ENCODE results near the gene SDK1. TPM values are rescaled to one million over a fixed set of nuclear protein-coding genes. Genes with fewer than 3 reads are reported as not detected.
A peak's percentile ranks its signal among the peaks of the same experiment; 100 is the strongest.

The SDK1 gene
- total RNA-seq, 1 donor from 2014 or later, result 0.26 TPM

DNA sequence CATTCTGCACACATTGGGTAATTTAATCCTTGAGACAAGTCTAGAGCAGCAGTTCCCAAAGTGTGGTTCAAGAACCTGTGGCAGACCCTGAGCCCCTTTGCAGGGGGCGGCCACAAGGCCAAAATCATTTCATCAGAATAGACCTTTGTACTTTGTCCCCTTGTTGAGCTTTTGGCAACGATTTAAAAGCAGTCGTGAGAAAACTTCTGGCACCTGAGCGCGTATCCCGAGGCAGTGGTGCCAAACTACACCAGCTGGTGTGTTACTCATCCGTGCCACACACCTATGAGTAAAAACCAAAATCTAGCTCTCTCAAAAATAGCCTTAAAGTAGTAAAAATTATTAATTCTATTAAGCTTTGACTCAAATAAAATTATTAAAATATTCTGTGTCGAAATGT lies 306.8 kb downstream of the SDK1 start:
- no peaks in the 10 kb centered on the region for H3K36me3 ChIP-seq (ENCODE audit: control insufficient read depth, insufficient read depth, low read length)
- H3K27me3 ChIP-seq (ENCODE audit: control insufficient read depth, insufficient read depth, low read length), result no peaks in the 10 kb centered on the region
- TF ChIP-seq, protein P1, sequence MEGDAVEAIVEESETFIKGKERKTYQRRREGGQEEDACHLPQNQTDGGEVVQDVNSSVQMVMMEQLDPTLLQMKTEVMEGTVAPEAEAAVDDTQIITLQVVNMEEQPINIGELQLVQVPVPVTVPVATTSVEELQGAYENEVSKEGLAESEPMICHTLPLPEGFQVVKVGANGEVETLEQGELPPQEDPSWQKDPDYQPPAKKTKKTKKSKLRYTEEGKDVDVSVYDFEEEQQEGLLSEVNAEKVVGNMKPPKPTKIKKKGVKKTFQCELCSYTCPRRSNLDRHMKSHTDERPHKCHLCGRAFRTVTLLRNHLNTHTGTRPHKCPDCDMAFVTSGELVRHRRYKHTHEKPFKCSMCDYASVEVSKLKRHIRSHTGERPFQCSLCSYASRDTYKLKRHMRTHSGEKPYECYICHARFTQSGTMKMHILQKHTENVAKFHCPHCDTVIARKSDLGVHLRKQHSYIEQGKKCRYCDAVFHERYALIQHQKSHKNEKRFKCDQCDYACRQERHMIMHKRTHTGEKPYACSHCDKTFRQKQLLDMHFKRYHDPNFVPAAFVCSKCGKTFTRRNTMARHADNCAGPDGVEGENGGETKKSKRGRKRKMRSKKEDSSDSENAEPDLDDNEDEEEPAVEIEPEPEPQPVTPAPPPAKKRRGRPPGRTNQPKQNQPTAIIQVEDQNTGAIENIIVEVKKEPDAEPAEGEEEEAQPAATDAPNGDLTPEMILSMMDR (IDR thresholded peaks at IDR 0.05; ENCODE audit: insufficient read depth, low read length, severe bottlenecking), result no peak
- no peak overlapping the region for H3K4me3 ChIP-seq (ENCODE audit: low read depth, low read length)
- FAIRE-seq (no peak), DNase-seq (ENCODE audit: low read depth) (peak; percentile 13)

DNA sequence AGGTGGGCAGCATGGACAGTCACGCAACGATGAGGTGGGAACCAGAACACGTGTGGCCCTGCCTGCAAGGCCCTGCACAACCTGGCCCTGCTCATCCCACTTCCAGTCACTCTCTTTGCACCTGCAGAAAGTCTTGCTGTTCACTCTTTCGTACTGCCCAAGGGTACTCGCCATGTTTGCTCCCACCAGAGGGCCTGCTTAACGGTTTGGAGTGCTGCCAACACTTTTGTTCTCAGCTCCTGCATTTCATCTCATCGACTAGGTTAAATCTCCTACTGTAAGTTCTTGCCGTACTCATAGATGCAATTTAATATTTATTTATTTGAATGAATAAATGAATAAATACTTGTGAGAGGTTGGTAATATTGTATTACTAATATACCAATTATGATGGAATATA lies 315.3 kb downstream of the SDK1 start:
- Histone ChIP-seq H3K36me3 (ENCODE audit: control insufficient read depth, insufficient read depth, low read length) (no peaks in the 10 kb centered on the region), H3K27me3 (ENCODE audit: control insufficient read depth, insufficient read depth, low read length) (no peaks in the 10 kb centered on the region), H3K4me3 (ENCODE audit: low read depth, low read length) (no peak overlapping the region)
- TF ChIP-seq, protein P1 (IDR thresholded peaks at IDR 0.05; ENCODE audit: insufficient read depth, low read length, severe bottlenecking), result no peak
- DNase-seq (ENCODE audit: low read depth) (no peak), FAIRE-seq (no peak)

DNA sequence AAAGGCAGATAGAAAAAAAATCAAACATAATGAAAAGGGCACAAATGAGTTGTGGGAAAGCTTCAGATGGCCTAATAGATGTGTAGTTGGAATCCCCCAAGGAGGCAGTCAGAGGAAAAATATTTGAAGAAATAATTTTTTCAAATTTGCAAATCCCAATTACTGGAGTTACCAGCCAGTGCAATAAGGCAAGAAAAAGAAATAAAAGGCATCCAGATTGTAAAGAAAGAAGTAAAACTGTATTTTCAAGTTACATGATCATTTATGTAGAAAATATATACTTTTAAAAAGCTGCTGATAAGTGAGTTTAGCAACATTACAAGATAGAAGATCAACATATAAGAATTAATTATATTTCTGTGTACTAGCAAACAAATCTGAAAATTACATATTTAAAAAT lies 329.0 kb downstream of the SDK1 start:
- TF ChIP-seq, protein P1 (IDR thresholded peaks at IDR 0.05; ENCODE audit: insufficient read depth, low read length, severe bottlenecking), result no peak
- Histone ChIP-seq H3K36me3 (ENCODE audit: control insufficient read depth, insufficient read depth, low read length) (no peaks in the 10 kb centered on the region), H3K27me3 (ENCODE audit: control insufficient read depth, insufficient read depth, low read length) (no peaks in the 10 kb centered on the region), H3K4me3 (ENCODE audit: low read depth, low read length) (no peak overlapping the region)
- FAIRE-seq, result no peak
- DNase-seq (ENCODE audit: low read depth), result no peak

DNA sequence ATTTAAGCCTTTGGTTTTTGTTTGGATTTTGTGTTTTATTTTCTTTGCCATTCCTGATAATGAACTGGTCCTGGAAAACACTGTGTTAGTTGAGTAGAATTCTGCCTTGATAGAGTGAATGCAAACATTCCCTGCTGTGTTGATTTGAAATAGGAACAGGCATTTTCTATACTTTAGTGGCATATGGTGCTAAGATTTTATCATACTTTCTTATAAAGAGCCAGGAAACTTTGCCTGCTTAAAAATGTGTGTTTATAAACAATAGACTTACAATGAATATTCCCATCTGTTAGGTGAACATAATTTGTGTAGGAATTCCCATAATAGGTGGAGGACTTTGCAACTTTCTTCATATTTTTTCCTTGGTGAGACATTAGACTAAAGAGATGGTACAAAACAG lies 333.3 kb downstream of the SDK1 start:
- TF ChIP-seq, protein P1 (IDR thresholded peaks at IDR 0.05; ENCODE audit: insufficient read depth, low read length, severe bottlenecking), result no peak
- no peak overlapping the region for H3K4me3 ChIP-seq (ENCODE audit: low read depth, low read length)
- FAIRE-seq (no peak), DNase-seq (ENCODE audit: low read depth) (no peak)
- no peaks in the 10 kb centered on the region for H3K27me3 ChIP-seq (ENCODE audit: control insufficient read depth, insufficient read depth, low read length)
- no peaks in the 10 kb centered on the region for H3K36me3 ChIP-seq (ENCODE audit: control insufficient read depth, insufficient read depth, low read length)

DNA sequence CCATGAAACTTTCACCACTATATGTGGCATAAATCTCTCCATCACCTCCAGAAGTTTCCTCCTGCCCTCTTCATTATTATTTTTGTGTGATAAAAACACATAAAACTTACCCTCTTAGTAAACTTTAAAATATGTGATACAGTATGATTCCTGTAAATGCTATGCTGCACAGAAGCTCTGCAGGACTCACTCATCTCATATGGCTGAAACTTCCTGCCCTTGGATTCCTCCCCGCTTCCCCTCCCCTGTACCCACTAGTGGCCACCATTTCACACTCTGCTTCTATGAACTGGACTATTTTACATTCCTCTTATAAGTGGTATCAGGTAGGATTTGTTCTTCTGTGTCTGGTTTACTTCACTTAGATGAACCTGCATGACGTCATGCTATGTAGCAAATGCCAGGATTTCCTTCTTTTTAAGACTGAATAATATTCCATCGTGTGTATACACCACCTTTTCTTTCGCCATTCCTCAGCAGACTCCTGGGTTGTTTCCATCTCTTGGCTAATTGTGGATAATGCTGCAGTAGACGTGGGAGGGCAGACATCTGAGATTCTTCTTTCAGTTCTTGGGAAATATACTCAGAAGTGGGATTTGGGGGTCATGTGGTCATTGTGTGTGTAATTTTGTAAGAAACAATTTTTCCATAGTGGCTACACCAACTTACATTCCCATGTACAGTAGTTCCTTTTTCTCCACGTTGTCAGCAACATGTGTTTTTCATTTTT lies 335.2 kb downstream of the SDK1 start:
- TF ChIP-seq, protein P1 (IDR thresholded peaks at IDR 0.05; ENCODE audit: insufficient read depth, low read length, severe bottlenecking), result no peak
- FAIRE-seq, result no peak
- H3K27me3 ChIP-seq (ENCODE audit: control insufficient read depth, insufficient read depth, low read length), result no peaks in the 10 kb centered on the region

DNA sequence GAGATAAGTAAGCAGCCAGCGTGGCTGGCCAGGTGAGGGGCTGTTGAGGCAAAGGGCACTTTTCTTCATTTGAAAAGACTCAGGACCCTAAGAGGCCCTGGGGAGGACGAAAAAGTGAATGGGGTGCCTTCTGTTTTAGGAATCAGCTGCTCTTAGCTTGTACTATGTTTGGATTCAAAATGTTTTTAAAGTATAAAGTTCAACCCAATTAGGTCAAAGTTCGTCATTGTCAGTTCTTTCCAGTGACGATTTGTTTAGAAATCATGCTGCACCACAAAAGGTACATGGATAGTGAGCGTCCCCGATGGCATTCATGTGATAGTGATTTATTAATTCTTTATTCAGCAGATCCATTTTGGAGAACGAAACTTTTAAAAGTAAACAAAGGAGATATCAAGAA lies 338.2 kb downstream of the SDK1 start:
- DNase-seq (ENCODE audit: low read depth) (no peak), FAIRE-seq (no peak)
- Histone ChIP-seq H3K4me3 (ENCODE audit: low read depth, low read length) (no peak overlapping the region), H3K36me3 (ENCODE audit: control insufficient read depth, insufficient read depth, low read length) (no peaks in the 10 kb centered on the region), H3K27me3 (ENCODE audit: control insufficient read depth, insufficient read depth, low read length) (no peaks in the 10 kb centered on the region)
- TF ChIP-seq, protein P1 (IDR thresholded peaks at IDR 0.05; ENCODE audit: insufficient read depth, low read length, severe bottlenecking), result no peak

More for the DNA sequence above, 335.2 kb downstream of the SDK1 start:
- no peak overlapping the region for H3K4me3 ChIP-seq (ENCODE audit: low read depth, low read length)
- DNase-seq (ENCODE audit: low read depth), result no peak
- no peaks in the 10 kb centered on the region for H3K36me3 ChIP-seq (ENCODE audit: control insufficient read depth, insufficient read depth, low read length)
